Fibroblast of villous mesenchyme (primary cell): Measurements from ENCODE around the gene GABRE. TPM values are rescaled to one million over a fixed set of nuclear protein-coding genes. Genes with fewer than 3 reads are reported as not detected.

Experiments
- DNase-seq: peaks from one replicate; pipeline ENCODE4 v3.0.0-alpha.2; 2010; ENCODE audit warnings: low read depth
- H3K4me3 ChIP-seq: 2 replicates; pipeline ENCODE4 v1.5.1; 2011; ENCODE audit warnings: low read depth, mild to moderate bottlenecking, low read length
- CTCF ChIP-seq: IDR thresholded peaks from 2 replicates; pipeline ENCODE4 v1.5.1; 2012; ENCODE audit warnings: low read depth, mild to moderate bottlenecking, low read length; ENCODE audit not compliant: insufficient read depth
- total RNA-seq: library from RNA; depleted of rRNA; stranded (reverse); fragments of >200 nt; gene quantifications from 2 replicates; pipeline ENCODE4 v1.2.3, GENCODE V29; 2012

GABRE gene
- total RNA-seq, 1 donor, result 50.1 TPM

GRCh38 chrX:151938172-151938571 lies 36.3 kb downstream of the GABRE start:
- no peak for DNase-seq
- no peak for TF ChIP-seq CTCF
- H3K4me3 ChIP-seq, result no peak overlapping the region

GRCh38 chrX:151935358-151935757 lies 39.1 kb downstream of the GABRE start:
- no peak for DNase-seq
- no peak for TF ChIP-seq CTCF
- no peak overlapping the region for H3K4me3 ChIP-seq

GRCh38 chrX:151929126-151929525 lies 45.4 kb downstream of the GABRE start:
- DNase-seq, result no peak

GRCh38 chrX:151923648-151924047 lies 50.8 kb downstream of the GABRE start:
- TF ChIP-seq CTCF, result no peak
- no peak for DNase-seq
- H3K4me3 ChIP-seq, result no peak overlapping the region

More at GRCh38 chrX:151929126-151929525, 45.4 kb downstream of the GABRE start:
- H3K4me3 ChIP-seq, result no peak overlapping the region
- no peak for TF ChIP-seq CTCF

- DNase-seq, result no peak
- no peak for TF ChIP-seq CTCF
Measured at GRCh38 chrX:151922692-151923091, 51.8 kb downstream of the GABRE start.

GRCh38 chrX:151921866-151922265 lies 52.6 kb downstream of the GABRE start:
- no peak for DNase-seq
- no peak overlapping the region for H3K4me3 ChIP-seq
- TF ChIP-seq CTCF, result no peak

More at GRCh38 chrX:151922692-151923091, 51.8 kb downstream of the GABRE start:
- H3K4me3 ChIP-seq, result no peak overlapping the region

GRCh38 chrX:151921292-151921691 lies 53.2 kb downstream of the GABRE start:
- no peak overlapping the region for H3K4me3 ChIP-seq
- no peak for DNase-seq
- TF ChIP-seq CTCF, result no peak
